Cardiac muscle cell (in vitro differentiated cells and primary cell): ENCODE measurements around the gene OPA1. TPM values are rescaled to one million over a fixed set of nuclear protein-coding genes. Genes with fewer than 3 reads are reported as not detected.

Experiments used
- DNase-seq, 2 donors: peaks; one replicate each; pipeline versions ENCODE4 v3.0.0 to v3.0.0-alpha.2; 2010 to 2017; ENCODE audit warnings: low read depth in 1 of 2, low spot score in 1 of 2
- H3K27ac ChIP-seq: fragments of 200-600 bp; sonication (generic); 2 replicates; pipeline ENCODE4 v1.5.1; 2016
- H3K27me3 ChIP-seq: fragments of 200-600 bp; sonication (generic); 2 replicates; pipeline ENCODE4 v1.6.0; 2016; ENCODE audit warnings: control low read depth
- H3K36me3 ChIP-seq: fragments of 200-600 bp; sonication (generic); 2 replicates; pipeline ENCODE4 v1.5.1; 2016; ENCODE audit warnings: control low read depth
- H3K4me1 ChIP-seq: fragments of 200-600 bp; sonication (generic); 2 replicates; pipeline ENCODE4 v1.8.1; 2017; ENCODE audit warnings: low read depth, mild to moderate bottlenecking, mixed run types
- H3K4me3 ChIP-seq: fragments of 200-600 bp; sonication (generic); 2 replicates; pipeline ENCODE4 v1.5.1; 2016; ENCODE audit warnings: mild to moderate bottlenecking
- H3K9me3 ChIP-seq: fragments of 200-600 bp; sonication (generic); 2 replicates; pipeline ENCODE4 v1.5.1; 2017; ENCODE audit warnings: low read depth, mild to moderate bottlenecking, control low read depth
- CTCF ChIP-seq: IDR thresholded peaks from 2 replicates; pipeline ENCODE4 v1.5.1; 2012; ENCODE audit warnings: low read depth, mild to moderate bottlenecking, low read length
- polyA plus RNA-seq: library from polyadenylated mRNA; unstranded; fragments of >200 nt; fragmentation: Nextera tagmentation; extraction: Ambion mirVana; gene quantifications from 2 replicates; pipeline ENCODE4 v1.2.1, GENCODE V29; 2016
- total RNA-seq: library from RNA; depleted of rRNA; stranded (reverse); fragments of >200 nt; gene quantifications from 2 replicates; pipeline ENCODE4 v1.2.3, GENCODE V29; 2016

OPA1 gene
- total and polyA plus RNA-seq, 2 experiments from 2014 or later = 26.6 to 54.4 TPM

- TF ChIP-seq CTCF = no peak
- H3K36me3 ChIP-seq = no peaks in the 10 kb centered on the region
- no peaks in the 10 kb centered on the region for H3K9me3 ChIP-seq
- no peaks in the 10 kb centered on the region for H3K4me1 ChIP-seq
- no peaks in the 10 kb centered on the region for H3K27me3 ChIP-seq
- H3K4me3 ChIP-seq = no peak overlapping the region
- no peak overlapping the region for H3K27ac ChIP-seq
- DNase-seq = no peak
Observed at GRCh38 chr3:193560870-193561269, 32.1 kb upstream of the OPA1 start.

GRCh38 chr3:193563426-193563825 is 29.6 kb upstream of the OPA1 start:
- Histone ChIP-seq H3K27me3 (no peaks in the 10 kb centered on the region), H3K9me3 (no peaks in the 10 kb centered on the region), H3K27ac (no peak overlapping the region), H3K4me1 (no peaks in the 10 kb centered on the region), H3K4me3 (no peak overlapping the region), H3K36me3 (no peaks in the 10 kb centered on the region)
- no peak for TF ChIP-seq CTCF
- peak in 1 of 2 donors; percentile 2 for DNase-seq

GRCh38 chr3:193564012-193564411 is 29.0 kb upstream of the OPA1 start:
- no peak overlapping the region for H3K4me3 ChIP-seq

GRCh38 chr3:193569119-193569518 is 23.9 kb upstream of the OPA1 start:
- Histone ChIP-seq H3K27ac (no peak overlapping the region), H3K9me3 (no peaks in the 10 kb centered on the region), H3K27me3 (no peaks in the 10 kb centered on the region), H3K36me3 (no peaks in the 10 kb centered on the region), H3K4me1 (no peaks in the 10 kb centered on the region), H3K4me3 (no peak overlapping the region)
- DNase-seq = no peak
- TF ChIP-seq CTCF = no peak

More at GRCh38 chr3:193564012-193564411, 29.0 kb upstream of the OPA1 start:
- Histone ChIP-seq H3K9me3 (no peaks in the 10 kb centered on the region), H3K36me3 (no peaks in the 10 kb centered on the region), H3K27ac (no peak overlapping the region), H3K27me3 (no peaks in the 10 kb centered on the region), H3K4me1 (no peaks in the 10 kb centered on the region)
- no peak for TF ChIP-seq CTCF
- peak; percentile 2 to 38 for DNase-seq

DNA sequence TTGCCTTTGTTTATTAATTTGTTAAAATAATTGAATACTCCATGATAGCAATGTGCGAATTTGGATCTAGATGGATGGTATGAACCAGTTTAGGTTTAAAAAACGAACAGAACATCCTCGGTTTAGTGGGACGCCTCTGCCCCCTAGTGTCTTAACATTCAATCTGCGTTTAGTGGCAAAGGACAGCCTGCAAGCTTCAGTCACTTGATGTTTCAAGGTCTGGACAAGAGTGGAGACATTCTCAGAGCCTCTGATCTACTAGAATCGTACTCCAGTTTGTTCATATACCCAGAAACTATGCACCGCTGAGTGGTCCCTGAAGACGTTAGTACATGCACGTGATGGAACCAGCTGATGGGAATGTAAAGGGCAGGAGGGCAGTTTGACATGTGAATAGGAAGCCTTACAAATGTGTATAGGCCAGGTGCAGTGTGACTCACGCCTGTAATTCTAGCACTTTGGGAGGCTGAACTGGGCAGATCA is 20.5 kb upstream of the OPA1 start:
- Histone ChIP-seq H3K36me3 (no peaks in the 10 kb centered on the region), H3K9me3 (no peaks in the 10 kb centered on the region), H3K4me1 (no peaks in the 10 kb centered on the region), H3K27me3 (peaks cover 6% of the 10 kb centered on the region), H3K4me3 (no peak overlapping the region), H3K27ac (no peak overlapping the region)
- peak; percentile 79 to 82 for DNase-seq
- TF ChIP-seq CTCF = peak; percentile 81
